ENCODE measurements around the gene AKR7A2. TPM values are rescaled to one million over a fixed set of nuclear protein-coding genes. Genes with fewer than 3 reads are reported as not detected.

Gene AKR7A2
- total and polyA plus RNA-seq, 2 donors (not counting 1 experiment from before 2014, with no cell fraction given): 31.3 to 63.6 TPM

DNA sequence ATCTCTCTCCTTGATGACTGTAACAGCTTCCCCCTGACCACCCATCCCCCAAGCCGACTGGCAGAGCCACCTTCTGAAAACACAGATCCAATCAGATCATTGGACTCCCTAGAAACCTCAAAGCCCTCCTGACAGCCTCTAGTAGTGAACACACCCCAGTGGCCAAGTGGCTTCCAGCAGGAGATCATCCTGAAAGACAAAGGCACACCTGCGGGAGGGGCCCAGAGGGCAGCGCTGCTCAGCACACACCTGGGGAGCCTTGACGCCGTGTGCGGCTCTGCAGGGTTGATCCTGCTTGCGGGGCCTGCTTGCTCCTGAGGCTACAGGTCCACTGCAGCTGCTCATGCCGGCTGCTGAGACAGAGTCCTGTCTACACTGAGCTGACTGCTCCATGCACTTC lies 41.7 kb upstream of the AKR7A2 start:
- Histone ChIP-seq H3K79me2 (ENCODE audit: control insufficient read depth, insufficient read depth, low read length) (no peaks in the 10 kb centered on the region), H3K9me3 (ENCODE audit: control insufficient read depth, insufficient read depth, low read depth, low read length) (no peaks in the 10 kb centered on the region), H3K4me1 (ENCODE audit: control insufficient read depth, extremely low read depth, insufficient read depth, low read length) (peaks cover 10% of the 10 kb centered on the region), H3K4me3 (replicated peaks in 1 of 4; ENCODE audit: control extremely low read depth in 1 of 4, insufficient read depth in 1 of 4, low read depth in 3 of 4, low read length in 4 of 4) (no peak overlapping the region), H2AFZ (ENCODE audit: low read length) (no peak overlapping the region), H4K20me1 (ENCODE audit: control insufficient read depth, extremely low read depth, insufficient read depth, low read length) (no peaks in the 10 kb centered on the region), H3K27ac (ENCODE audit: insufficient read depth, low read length) (no peak overlapping the region), H3K9ac (ENCODE audit: insufficient read depth, low read length) (no peak overlapping the region), H3K4me2 (ENCODE audit: extremely low read depth, insufficient read depth, low read length) (no peak overlapping the region), H3K36me3 (ENCODE audit: control insufficient read depth, insufficient read depth, low read length) (peaks cover 32% of the 10 kb centered on the region), H3K27me3 (ENCODE audit: control insufficient read depth, insufficient read depth, low read length) (no peaks in the 10 kb centered on the region)
- no peak for DNase-seq (ENCODE audit: low read depth in 2 of 2)
- TF ChIP-seq EZH2 (IDR thresholded peaks at IDR 0.05; ENCODE audit: low read length, missing control alignments): no peak
- TF ChIP-seq, protein P1, sequence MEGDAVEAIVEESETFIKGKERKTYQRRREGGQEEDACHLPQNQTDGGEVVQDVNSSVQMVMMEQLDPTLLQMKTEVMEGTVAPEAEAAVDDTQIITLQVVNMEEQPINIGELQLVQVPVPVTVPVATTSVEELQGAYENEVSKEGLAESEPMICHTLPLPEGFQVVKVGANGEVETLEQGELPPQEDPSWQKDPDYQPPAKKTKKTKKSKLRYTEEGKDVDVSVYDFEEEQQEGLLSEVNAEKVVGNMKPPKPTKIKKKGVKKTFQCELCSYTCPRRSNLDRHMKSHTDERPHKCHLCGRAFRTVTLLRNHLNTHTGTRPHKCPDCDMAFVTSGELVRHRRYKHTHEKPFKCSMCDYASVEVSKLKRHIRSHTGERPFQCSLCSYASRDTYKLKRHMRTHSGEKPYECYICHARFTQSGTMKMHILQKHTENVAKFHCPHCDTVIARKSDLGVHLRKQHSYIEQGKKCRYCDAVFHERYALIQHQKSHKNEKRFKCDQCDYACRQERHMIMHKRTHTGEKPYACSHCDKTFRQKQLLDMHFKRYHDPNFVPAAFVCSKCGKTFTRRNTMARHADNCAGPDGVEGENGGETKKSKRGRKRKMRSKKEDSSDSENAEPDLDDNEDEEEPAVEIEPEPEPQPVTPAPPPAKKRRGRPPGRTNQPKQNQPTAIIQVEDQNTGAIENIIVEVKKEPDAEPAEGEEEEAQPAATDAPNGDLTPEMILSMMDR (conservative IDR thresholded peaks at IDR 0.05 in 1 of 2, IDR thresholded peaks at IDR 0.05 in 1 of 2; ENCODE audit: low read depth in 1 of 2, low read length in 2 of 2): no peak

DNA sequence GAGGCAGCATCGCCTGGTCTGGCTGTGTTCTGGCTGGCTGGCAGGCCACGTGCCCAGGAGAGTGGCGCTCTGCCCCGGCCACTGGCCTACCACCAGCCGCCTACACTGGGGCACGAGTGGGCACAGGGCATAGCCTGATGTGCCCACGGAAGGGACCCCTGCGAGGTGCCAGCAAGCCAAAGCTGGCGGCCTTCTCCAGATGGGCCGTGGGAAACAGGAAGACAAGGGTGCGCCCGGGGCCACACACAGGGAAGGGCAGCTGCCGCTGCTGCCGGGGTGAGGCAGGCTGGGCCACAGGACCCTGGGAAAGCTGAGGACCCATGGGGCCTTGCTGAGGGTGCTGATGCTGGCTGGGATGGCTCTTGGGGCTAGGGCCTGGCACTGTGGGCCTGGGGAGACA lies 40.9 kb upstream of the AKR7A2 start:
- Histone ChIP-seq H3K4me1 (ENCODE audit: control insufficient read depth, extremely low read depth, insufficient read depth, low read length) (peaks cover 10% of the 10 kb centered on the region), H3K9me3 (ENCODE audit: control insufficient read depth, insufficient read depth, low read depth, low read length) (no peaks in the 10 kb centered on the region), H3K79me2 (ENCODE audit: control insufficient read depth, insufficient read depth, low read length) (no peaks in the 10 kb centered on the region), H3K27me3 (ENCODE audit: control insufficient read depth, insufficient read depth, low read length) (no peaks in the 10 kb centered on the region), H3K27ac (ENCODE audit: insufficient read depth, low read length) (no peak overlapping the region), H3K36me3 (ENCODE audit: control insufficient read depth, insufficient read depth, low read length) (peaks cover 32% of the 10 kb centered on the region), H3K4me3 (replicated peaks in 1 of 4; ENCODE audit: control extremely low read depth in 1 of 4, insufficient read depth in 1 of 4, low read depth in 3 of 4, low read length in 4 of 4) (no peak overlapping the region), H3K4me2 (ENCODE audit: extremely low read depth, insufficient read depth, low read length) (no peak overlapping the region), H2AFZ (ENCODE audit: low read length) (no peak overlapping the region), H3K9ac (ENCODE audit: insufficient read depth, low read length) (no peak overlapping the region), H4K20me1 (ENCODE audit: control insufficient read depth, extremely low read depth, insufficient read depth, low read length) (no peaks in the 10 kb centered on the region)
- DNase-seq (ENCODE audit: low read depth in 2 of 2): no peak
- TF ChIP-seq, protein P1 (conservative IDR thresholded peaks at IDR 0.05 in 1 of 2, IDR thresholded peaks at IDR 0.05 in 1 of 2; ENCODE audit: low read depth in 1 of 2, low read length in 2 of 2): no peak
- no peak for TF ChIP-seq EZH2 (IDR thresholded peaks at IDR 0.05; ENCODE audit: low read length, missing control alignments)

DNA sequence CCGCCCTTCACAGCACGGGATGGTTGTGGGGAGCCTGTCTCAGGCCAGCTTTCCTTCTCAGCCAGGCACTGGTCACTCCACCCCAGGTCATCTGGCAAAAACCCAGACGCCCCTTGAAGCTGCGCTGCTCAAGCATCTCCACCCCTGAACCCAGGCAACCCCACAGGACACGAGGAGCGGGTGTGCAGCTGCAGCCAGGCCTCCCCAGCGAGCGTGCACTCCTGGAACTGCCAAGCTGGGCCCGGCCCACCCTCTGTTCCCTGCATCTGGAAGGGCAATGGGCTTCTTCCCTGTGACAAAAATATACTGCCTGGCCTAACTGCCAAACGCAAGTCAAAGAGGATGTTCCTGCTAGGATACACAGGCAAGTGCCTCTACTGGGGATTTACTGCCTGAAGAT lies 39.9 kb upstream of the AKR7A2 start:
- Histone ChIP-seq H3K27ac (ENCODE audit: insufficient read depth, low read length) (no peak overlapping the region), H2AFZ (ENCODE audit: low read length) (no peak overlapping the region), H3K4me1 (ENCODE audit: control insufficient read depth, extremely low read depth, insufficient read depth, low read length) (peaks cover 10% of the 10 kb centered on the region), H3K79me2 (ENCODE audit: control insufficient read depth, insufficient read depth, low read length) (no peaks in the 10 kb centered on the region), H3K27me3 (ENCODE audit: control insufficient read depth, insufficient read depth, low read length) (no peaks in the 10 kb centered on the region), H3K4me3 (replicated peaks in 1 of 4; ENCODE audit: control extremely low read depth in 1 of 4, insufficient read depth in 1 of 4, low read depth in 3 of 4, low read length in 4 of 4) (no peak overlapping the region), H3K4me2 (ENCODE audit: extremely low read depth, insufficient read depth, low read length) (no peak overlapping the region), H3K36me3 (ENCODE audit: control insufficient read depth, insufficient read depth, low read length) (peaks cover 32% of the 10 kb centered on the region), H3K9me3 (ENCODE audit: control insufficient read depth, insufficient read depth, low read depth, low read length) (no peaks in the 10 kb centered on the region), H4K20me1 (ENCODE audit: control insufficient read depth, extremely low read depth, insufficient read depth, low read length) (no peaks in the 10 kb centered on the region), H3K9ac (ENCODE audit: insufficient read depth, low read length) (no peak overlapping the region)
- no peak for DNase-seq (ENCODE audit: low read depth in 2 of 2)
- TF ChIP-seq, protein P1 (conservative IDR thresholded peaks at IDR 0.05 in 1 of 2, IDR thresholded peaks at IDR 0.05 in 1 of 2; ENCODE audit: low read depth in 1 of 2, low read length in 2 of 2): no peak
- TF ChIP-seq EZH2 (IDR thresholded peaks at IDR 0.05; ENCODE audit: low read length, missing control alignments): no peak

All from fibroblast of lung (primary cell).